A673 (cell line): ENCODE data around the gene GTF2I. TPM values are rescaled to one million over a fixed set of nuclear protein-coding genes. Genes with fewer than 3 reads are reported as not detected.
"Not testable (repeated sequence)": the region's sequence is repeated elsewhere in the genome, so short reads cannot be mapped to it uniquely, and the experiment has no call there.

ENCODE experiments used
- BruUV-seq: library from RNA; stranded (reverse); fragments of 400-500 nt; replicated peaks from 2 replicates; lab custom pipeline; 2021; lab: Mats Ljungman, UMichigan
- CTCF ChIA-PET: fragments of 300-600 bp; sonication (Branson Sonifier 250); formaldehyde crosslinking; loops from one replicate; lab custom pipeline; 2022; ENCODE audit warnings: antibody characterized with exemption; lab: Charles Lee
- POLR2A ChIA-PET: fragments of 300-600 bp; sonication (Branson Sonifier 250); formaldehyde crosslinking; loops from one replicate; lab custom pipeline; 2022; ENCODE audit warnings: antibody characterized with exemption; ENCODE audit not compliant: low non-redundant PET; lab: Charles Lee
- DNase-seq: peaks from one replicate; pipeline ENCODE4 v3.0.0-alpha.2; 2015; ENCODE audit warnings: low spot score
- H3K27ac ChIP-seq: fragments of 200-600 bp; sonication (generic); 2 replicates; pipeline ENCODE4 v1.5.1; 2016; ENCODE audit warnings: mixed run types, low read depth, mild to moderate bottlenecking, mixed read lengths, antibody characterized with exemption, low read length; ENCODE audit not compliant: poor library complexity, severe bottlenecking
- H3K27me3 ChIP-seq: fragments of 200-600 bp; sonication (generic); replicated peaks from 2 replicates; pipeline ENCODE4 v1.6.1; 2017; ENCODE audit warnings: mixed run types, low read depth, mild to moderate bottlenecking, mixed read lengths, antibody characterized with exemption, low read length; ENCODE audit not compliant: insufficient read depth, poor library complexity
- H3K36me3 ChIP-seq: fragments of 200-600 bp; sonication (generic); 2 replicates; pipeline ENCODE4 v1.6.1; 2016; ENCODE audit warnings: mixed run types, mild to moderate bottlenecking, mixed read lengths, antibody characterized with exemption, low read length; ENCODE audit not compliant: insufficient read depth, poor library complexity, severe bottlenecking
- H3K4me1 ChIP-seq: fragments of 200-600 bp; sonication (generic); 2 replicates; pipeline ENCODE4 v1.6.1; 2017; ENCODE audit warnings: mixed run types, mild to moderate bottlenecking, mixed read lengths, antibody characterized with exemption, low read length; ENCODE audit not compliant: insufficient read depth, poor library complexity, severe bottlenecking
- H3K4me3 ChIP-seq: fragments of 200-600 bp; sonication (generic); 2 replicates; pipeline ENCODE4 v1.5.1; 2016; ENCODE audit warnings: low read depth, mixed run types, mild to moderate bottlenecking, mixed read lengths, low read length; ENCODE audit not compliant: poor library complexity, severe bottlenecking
- H3K9me3 ChIP-seq: fragments of 200-600 bp; sonication (generic); 2 replicates; pipeline ENCODE4 v1.6.1; 2016; ENCODE audit warnings: mixed run types, low read depth, mild to moderate bottlenecking, mixed read lengths, antibody characterized with exemption, low read length; ENCODE audit not compliant: poor library complexity, severe bottlenecking
- CTCF ChIP-seq: fragments of 300-800, 200-600 bp; sonication (generic); conservative IDR thresholded peaks from 2 replicates; pipeline ENCODE4 v1.5.1; 2017; ENCODE audit warnings: low read depth, mild to moderate bottlenecking, antibody characterized with exemption, low read length, moderate library complexity, mixed read lengths
- EZH2 ChIP-seq: fragments of 200-600 bp; sonication (generic); IDR thresholded peaks from 2 replicates; pipeline ENCODE4 v1.6.1; 2017; ENCODE audit warnings: borderline replicate concordance, low read depth, mild to moderate bottlenecking, mixed read lengths, antibody characterized with exemption, low read length; ENCODE audit not compliant: poor library complexity, severe bottlenecking
- intact Hi-C: fragments of 100-400 bp; cut with micrococcal nuclease; formaldehyde crosslinking; loops from one replicate; pipeline ENCODE4 v1.10.0; 2022; ENCODE audit not compliant: unreplicated experiment
- total RNA-seq: library from RNA; stranded (reverse); gene quantifications from 2 replicates; pipeline ENCODE4 v1.2.3, GENCODE V29; 2021

Gene GTF2I
- total RNA-seq, 1 experiment from 2014 or later = 270 TPM

DNA sequence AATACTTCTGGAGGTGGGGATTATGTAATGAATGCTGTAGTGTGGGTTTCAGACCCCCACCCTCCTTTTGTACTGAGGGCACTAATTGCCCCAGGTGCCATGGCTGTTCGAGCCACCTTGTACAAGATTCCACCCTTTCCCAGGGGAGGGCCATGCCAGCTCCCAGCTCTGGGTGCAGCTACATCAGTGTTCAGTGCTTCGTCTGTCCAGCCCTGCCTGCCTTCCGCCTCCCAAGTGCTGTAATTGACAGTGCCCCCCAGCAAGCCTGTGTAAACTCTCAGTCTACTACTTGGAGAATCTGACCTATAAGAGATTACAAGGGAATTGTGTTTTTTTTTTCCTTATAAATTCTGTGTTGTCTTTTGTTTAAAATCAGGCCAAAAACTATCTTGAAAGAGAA, 33.0 kb downstream of the GTF2I start:
- H3K36me3 ChIP-seq = peaks cover 69% of the 10 kb centered on the region
- intact Hi-C loops = loop anchor here (10.0 kb wide), 1 partner anchor 276 kb away; no protein-coding TSS in a partner anchor
- TF ChIP-seq EZH2 (no peak), CTCF (no peak)
- H3K4me3 ChIP-seq = no peak overlapping the region
- no TSS peak for BruUV-seq
- ChIA-PET CTCF (no interaction called here), POLR2A (no interaction called here)
- no peak for DNase-seq
- no peak overlapping the region for H3K27ac ChIP-seq
- H3K9me3 ChIP-seq = peaks cover 14% of the 10 kb centered on the region
- H3K4me1 ChIP-seq = no peaks in the 10 kb centered on the region
- H3K27me3 ChIP-seq = no peaks in the 10 kb centered on the region

- peaks cover 90% of the 10 kb centered on the region for H3K36me3 ChIP-seq
- POLR2A ChIA-PET = interaction anchor here (0.6 to 0.7 kb wide), 2 partner anchors 41 to 342 kb away, joined by 3 to 24 read pairs; no protein-coding TSS in a partner anchor
- H3K27ac ChIP-seq, H3K27me3 ChIP-seq, intact Hi-C loops, CTCF ChIA-PET, DNase-seq, BruUV-seq, H3K4me3 ChIP-seq, H3K9me3 ChIP-seq, H3K4me1 ChIP-seq: not testable (repeated sequence)
Measured at GRCh38 chr7:74704419-74704818, 46.9 kb downstream of the GTF2I start.

DNA sequence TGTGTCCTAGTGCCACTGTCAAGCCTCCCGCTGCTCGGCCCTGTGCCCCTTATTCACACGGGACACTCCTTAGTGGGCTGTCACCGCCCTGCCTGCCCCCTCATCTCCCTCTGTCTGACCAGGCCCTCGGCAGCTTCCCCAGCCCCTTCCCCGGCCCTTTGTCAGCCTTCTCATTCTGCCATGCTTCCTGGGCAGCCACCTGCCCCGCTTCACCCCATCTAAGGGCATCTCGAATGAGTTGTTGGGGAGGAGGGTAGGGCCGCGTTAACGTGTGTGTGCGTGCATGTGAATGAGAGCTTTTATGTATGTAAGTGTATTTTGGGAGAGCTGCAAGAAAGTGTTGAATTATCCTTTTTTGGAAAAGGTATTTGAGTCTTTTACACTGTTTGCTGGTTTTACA, 49.7 kb downstream of the GTF2I start:
- no TSS peak for BruUV-seq
- no peaks in the 10 kb centered on the region for H3K4me1 ChIP-seq
- ChIA-PET CTCF (no interaction called here), POLR2A (no interaction called here)
- TF ChIP-seq CTCF (no peak), EZH2 (no peak)
- H3K36me3 ChIP-seq = peaks cover 92% of the 10 kb centered on the region
- H3K9me3 ChIP-seq = no peaks in the 10 kb centered on the region
- intact Hi-C loops = no loop called here
- no peak overlapping the region for H3K27ac ChIP-seq
- no peaks in the 10 kb centered on the region for H3K27me3 ChIP-seq
- H3K4me3 ChIP-seq = no peak overlapping the region
- no peak for DNase-seq

- H3K4me3 ChIP-seq = no peak overlapping the region
- ChIA-PET POLR2A (no interaction called here), CTCF (no interaction called here)
Measured at GRCh38 chr7:74708569-74709275, 51.2 kb downstream of the GTF2I start.

More at GRCh38 chr7:74708569-74709275, 51.2 kb downstream of the GTF2I start:
- Histone ChIP-seq H3K4me1 (no peaks in the 10 kb centered on the region), H3K9me3 (peaks cover 12% of the 10 kb centered on the region), H3K36me3 (peaks cover 92% of the 10 kb centered on the region), H3K27me3 (no peaks in the 10 kb centered on the region), H3K27ac (no peak overlapping the region)
- intact Hi-C loops = no loop called here
- DNase-seq = no peak
- no TSS peak for BruUV-seq
- TF ChIP-seq EZH2 (no peak), CTCF (no peak)
